K562 (cell line): Measurements from ENCODE around the gene IDI2. TPM values are rescaled to one million over a fixed set of nuclear protein-coding genes. Genes with fewer than 3 reads are reported as not detected.

ENCODE experiments used
- CREM ChIP-seq: IDR thresholded peaks from 2 replicates; pipeline ENCODE4 v1.6.1; 2014; ENCODE audit warnings: antibody characterized with exemption, low read depth
- DDX20 ChIP-seq: fragments of 450-650 bp; IDR thresholded peaks from 2 replicates; pipeline ENCODE4 v1.6.1; 2016; ENCODE audit warnings: missing genetic modification characterization, low read depth, mild to moderate bottlenecking, missing compliant biosample characterization, moderate library complexity
- EHMT2 ChIP-seq: fragments of 450-650 bp; IDR thresholded peaks from 2 replicates; pipeline ENCODE4 v1.6.1; 2018; ENCODE audit warnings: antibody characterized with exemption
- FIP1L1 ChIP-seq: fragments of 200-400 bp; formaldehyde crosslinking; IDR thresholded peaks from 2 replicates; pipeline ENCODE4 v1.6.1; 2018; ENCODE audit warnings: mild to moderate bottlenecking, low read depth, low read length; ENCODE audit not compliant: poor library complexity, severe bottlenecking
- MTA3 ChIP-seq: fragments of 450-650 bp; formaldehyde crosslinking; IDR thresholded peaks from 2 replicates; pipeline ENCODE4 v1.6.1; 2017; ENCODE audit warnings: mild to moderate bottlenecking, borderline replicate concordance
- NR4A1 ChIP-seq, 2 experiments: fragments of 250-450 bp in 1 of 2; fragments of 450-650 bp in 1 of 2; sonication (Bioruptor Pico) in 1 of 2; IDR thresholded peaks; 2 replicates each; pipeline versions ENCODE4 v1.4.0 to v1.6.1; 2016 to 2020; ENCODE audit warnings: mild to moderate bottlenecking in 2 of 2, missing compliant biosample characterization in 1 of 2, missing genetic modification characterization in 1 of 2, moderate library complexity in 1 of 2
- PRPF4 ChIP-seq: fragments of 200-400 bp; formaldehyde crosslinking; IDR thresholded peaks from one replicate; pipeline ENCODE4 v1.6.1; 2017; ENCODE audit warnings: low read length, low read depth, mild to moderate bottlenecking; ENCODE audit not compliant: insufficient read depth, poor library complexity, severe bottlenecking
- RHOXF2B ChIP-seq: fragments of 250-450 bp; sonication (Bioruptor Pico); conservative IDR thresholded peaks from 2 replicates; pipeline ENCODE4 v1.5.1; 2021
- SMC3 ChIP-seq: conservative IDR thresholded peaks from 2 replicates; pipeline ENCODE4 v1.6.1; 2011; ENCODE audit warnings: low read depth, low read length, improper control_type of control experiment; ENCODE audit not compliant: insufficient read depth
- ZFP36 ChIP-seq: fragments of 150-350 bp; IDR thresholded peaks from 2 replicates; pipeline ENCODE4 v1.6.1; 2018; ENCODE audit warnings: low read length, low read depth; ENCODE audit not compliant: partially characterized antibody
- ZNF589 ChIP-seq: fragments of 200-800 bp; sonication (Bioruptor generic); IDR thresholded peaks from 2 replicates; pipeline ENCODE4 v1.6.1; 2016; ENCODE audit warnings: low read depth, missing genetic modification characterization, missing compliant biosample characterization
- polyA plus RNA-seq, 8 experiments: library from polyadenylated mRNA; depleted of rRNA in 4 of 8; stranded (reverse) in 5 of 8; unstranded in 3 of 8; fragments of >200 nt; fragmentation: Nextera tagmentation in 2 of 8; fragmentation: Illumina TruSeq in 1 of 8; extraction: Ambion mirVana in 2 of 8; extraction: Trizol in 1 of 8; gene quantifications; 2 replicates each; pipeline versions ENCODE4 v1.2.1 to v1.2.3, GENCODE V29; 2011 to 2014; ENCODE audit warnings: inconsistent platforms in 1 of 8, missing spikeins in 1 of 8
- total RNA-seq, 7 experiments: library from RNA; depleted of rRNA in 6 of 7; stranded (reverse); fragments of >200 nt in 6 of 7; fragmentation: Illumina TruSeq in 2 of 7; extraction: Trizol in 2 of 7; gene quantifications; 2 replicates each; pipeline versions ENCODE4 v1.2.1 to v1.2.3, GENCODE V29; 2011 to 2021; ENCODE audit warnings: low replicate concordance in 1 of 7
- TF ChIP-seq, protein P1 (sequence below): fragments of 450-650 bp; formaldehyde crosslinking; IDR thresholded peaks from 2 replicates; pipeline ENCODE4 v1.4.0; 2020; ENCODE audit warnings: mild to moderate bottlenecking, mixed read lengths
- TF ChIP-seq, protein P2 (sequence below): fragments of 450-650 bp; IDR thresholded peaks from 2 replicates; pipeline ENCODE4 v1.7.1; 2018; ENCODE audit warnings: mild to moderate bottlenecking, low read depth; ENCODE audit not compliant: partially characterized antibody
- TF ChIP-seq, protein P3 (sequence below): sonication (generic); formaldehyde crosslinking; IDR thresholded peaks from 2 replicates; pipeline ENCODE4 v1.8.0; 2023; ENCODE audit warnings: missing genetic modification reagents, mild to moderate bottlenecking, borderline replicate concordance

The IDI2 gene
- total and polyA plus RNA-seq, 9 of the 15 experiments (the other 6 are each of a cell fraction or from before 2014, with no cell fraction given): not detected

DNA sequence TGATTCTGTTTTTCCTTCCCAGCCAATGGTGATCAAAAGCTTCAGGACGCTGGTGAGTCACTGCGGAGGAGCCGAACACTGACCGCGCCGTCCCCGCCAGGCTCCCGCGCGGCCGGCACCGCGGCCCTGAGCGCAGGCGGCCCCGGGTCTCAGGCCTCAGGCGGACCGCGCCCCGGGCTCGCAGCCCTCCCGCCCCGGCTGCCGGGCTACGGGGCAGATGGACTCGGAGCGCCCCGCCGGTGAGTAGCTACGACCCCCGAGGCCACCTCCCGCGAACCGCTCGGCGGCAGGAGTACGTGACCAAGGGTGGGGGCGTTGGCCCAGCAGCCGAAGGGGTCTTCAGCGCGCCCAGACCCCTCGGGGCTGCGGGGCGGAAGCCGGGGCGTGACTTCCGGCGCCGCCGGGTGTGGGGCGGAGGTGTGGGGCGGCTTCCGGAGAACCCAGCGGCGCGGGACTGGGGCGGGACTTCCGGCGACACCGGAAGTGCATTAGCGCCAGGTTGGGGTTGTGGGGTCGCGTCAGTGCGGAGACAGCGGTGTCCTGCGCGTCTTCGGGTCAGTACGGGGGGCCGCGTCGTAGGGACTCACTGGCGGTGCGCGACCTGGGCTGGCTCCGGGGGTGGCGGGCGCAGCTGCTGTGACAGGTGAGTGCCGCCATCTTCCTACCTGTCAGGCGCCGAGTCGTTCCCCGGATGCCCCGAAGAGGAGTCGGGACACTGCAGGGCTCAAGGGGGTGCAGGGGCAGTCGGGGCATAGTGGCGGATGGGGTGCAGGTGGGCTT is 30.9 kb upstream of the IDI2 start, which contains the start of gene WDR37 (continued):
- TF ChIP-seq PRPF4 (no peak), SMC3 (no peak), FIP1L1 (peak; percentile 70), MTA3 (peak; percentile 77; the same call in 1 of the 2 replicates), ZFP36 (no peak), CREM (peak; percentile 72), EHMT2 (no peak), DDX20 (tag) (no peak), NR4A1 (CRISPR knock-in tag; IDR thresholded peaks at IDR 0.05) (no peak), NR4A1 (tag; IDR thresholded peaks at IDR 0.05) (0 out of 2 replicates have a peak, but pooled peaks have one; percentile 30), RHOXF2B (no peak), ZNF589 (CRISPR knock-in tag) (no peak)
- TF ChIP-seq, protein P1, sequence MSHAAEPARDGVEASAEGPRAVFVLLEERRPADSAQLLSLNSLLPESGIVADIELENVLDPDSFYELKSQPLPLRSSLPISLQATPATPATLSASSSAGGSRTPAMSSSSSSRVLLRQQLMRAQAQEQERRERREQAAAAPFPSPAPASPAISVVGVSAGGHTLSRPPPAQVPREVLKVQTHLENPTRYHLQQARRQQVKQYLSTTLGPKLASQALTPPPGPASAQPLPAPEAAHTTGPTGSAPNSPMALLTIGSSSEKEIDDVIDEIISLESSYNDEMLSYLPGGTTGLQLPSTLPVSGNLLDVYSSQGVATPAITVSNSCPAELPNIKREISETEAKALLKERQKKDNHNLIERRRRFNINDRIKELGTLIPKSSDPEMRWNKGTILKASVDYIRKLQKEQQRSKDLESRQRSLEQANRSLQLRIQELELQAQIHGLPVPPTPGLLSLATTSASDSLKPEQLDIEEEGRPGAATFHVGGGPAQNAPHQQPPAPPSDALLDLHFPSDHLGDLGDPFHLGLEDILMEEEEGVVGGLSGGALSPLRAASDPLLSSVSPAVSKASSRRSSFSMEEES (CRISPR knock-in tag): no peak
- TF ChIP-seq, protein P2, sequence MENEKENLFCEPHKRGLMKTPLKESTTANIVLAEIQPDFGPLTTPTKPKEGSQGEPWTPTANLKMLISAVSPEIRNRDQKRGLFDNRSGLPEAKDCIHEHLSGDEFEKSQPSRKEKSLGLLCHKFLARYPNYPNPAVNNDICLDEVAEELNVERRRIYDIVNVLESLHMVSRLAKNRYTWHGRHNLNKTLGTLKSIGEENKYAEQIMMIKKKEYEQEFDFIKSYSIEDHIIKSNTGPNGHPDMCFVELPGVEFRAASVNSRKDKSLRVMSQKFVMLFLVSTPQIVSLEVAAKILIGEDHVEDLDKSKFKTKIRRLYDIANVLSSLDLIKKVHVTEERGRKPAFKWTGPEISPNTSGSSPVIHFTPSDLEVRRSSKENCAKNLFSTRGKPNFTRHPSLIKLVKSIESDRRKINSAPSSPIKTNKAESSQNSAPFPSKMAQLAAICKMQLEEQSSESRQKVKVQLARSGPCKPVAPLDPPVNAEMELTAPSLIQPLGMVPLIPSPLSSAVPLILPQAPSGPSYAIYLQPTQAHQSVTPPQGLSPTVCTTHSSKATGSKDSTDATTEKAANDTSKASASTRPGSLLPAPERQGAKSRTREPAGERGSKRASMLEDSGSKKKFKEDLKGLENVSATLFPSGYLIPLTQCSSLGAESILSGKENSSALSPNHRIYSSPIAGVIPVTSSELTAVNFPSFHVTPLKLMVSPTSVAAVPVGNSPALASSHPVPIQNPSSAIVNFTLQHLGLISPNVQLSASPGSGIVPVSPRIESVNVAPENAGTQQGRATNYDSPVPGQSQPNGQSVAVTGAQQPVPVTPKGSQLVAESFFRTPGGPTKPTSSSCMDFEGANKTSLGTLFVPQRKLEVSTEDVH: peak; percentile 93
- TF ChIP-seq, protein P3, sequence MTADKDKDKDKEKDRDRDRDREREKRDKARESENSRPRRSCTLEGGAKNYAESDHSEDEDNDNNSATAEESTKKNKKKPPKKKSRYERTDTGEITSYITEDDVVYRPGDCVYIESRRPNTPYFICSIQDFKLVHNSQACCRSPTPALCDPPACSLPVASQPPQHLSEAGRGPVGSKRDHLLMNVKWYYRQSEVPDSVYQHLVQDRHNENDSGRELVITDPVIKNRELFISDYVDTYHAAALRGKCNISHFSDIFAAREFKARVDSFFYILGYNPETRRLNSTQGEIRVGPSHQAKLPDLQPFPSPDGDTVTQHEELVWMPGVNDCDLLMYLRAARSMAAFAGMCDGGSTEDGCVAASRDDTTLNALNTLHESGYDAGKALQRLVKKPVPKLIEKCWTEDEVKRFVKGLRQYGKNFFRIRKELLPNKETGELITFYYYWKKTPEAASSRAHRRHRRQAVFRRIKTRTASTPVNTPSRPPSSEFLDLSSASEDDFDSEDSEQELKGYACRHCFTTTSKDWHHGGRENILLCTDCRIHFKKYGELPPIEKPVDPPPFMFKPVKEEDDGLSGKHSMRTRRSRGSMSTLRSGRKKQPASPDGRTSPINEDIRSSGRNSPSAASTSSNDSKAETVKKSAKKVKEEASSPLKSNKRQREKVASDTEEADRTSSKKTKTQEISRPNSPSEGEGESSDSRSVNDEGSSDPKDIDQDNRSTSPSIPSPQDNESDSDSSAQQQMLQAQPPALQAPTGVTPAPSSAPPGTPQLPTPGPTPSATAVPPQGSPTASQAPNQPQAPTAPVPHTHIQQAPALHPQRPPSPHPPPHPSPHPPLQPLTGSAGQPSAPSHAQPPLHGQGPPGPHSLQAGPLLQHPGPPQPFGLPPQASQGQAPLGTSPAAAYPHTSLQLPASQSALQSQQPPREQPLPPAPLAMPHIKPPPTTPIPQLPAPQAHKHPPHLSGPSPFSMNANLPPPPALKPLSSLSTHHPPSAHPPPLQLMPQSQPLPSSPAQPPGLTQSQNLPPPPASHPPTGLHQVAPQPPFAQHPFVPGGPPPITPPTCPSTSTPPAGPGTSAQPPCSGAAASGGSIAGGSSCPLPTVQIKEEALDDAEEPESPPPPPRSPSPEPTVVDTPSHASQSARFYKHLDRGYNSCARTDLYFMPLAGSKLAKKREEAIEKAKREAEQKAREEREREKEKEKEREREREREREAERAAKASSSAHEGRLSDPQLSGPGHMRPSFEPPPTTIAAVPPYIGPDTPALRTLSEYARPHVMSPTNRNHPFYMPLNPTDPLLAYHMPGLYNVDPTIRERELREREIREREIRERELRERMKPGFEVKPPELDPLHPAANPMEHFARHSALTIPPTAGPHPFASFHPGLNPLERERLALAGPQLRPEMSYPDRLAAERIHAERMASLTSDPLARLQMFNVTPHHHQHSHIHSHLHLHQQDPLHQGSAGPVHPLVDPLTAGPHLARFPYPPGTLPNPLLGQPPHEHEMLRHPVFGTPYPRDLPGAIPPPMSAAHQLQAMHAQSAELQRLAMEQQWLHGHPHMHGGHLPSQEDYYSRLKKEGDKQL (CRISPR knock-in tag): no peak
